KG1 (cell line): ENCODE results near the gene IL1RAPL1.
"Not testable (repeated sequence)": the region's sequence is repeated elsewhere in the genome, so short reads cannot be mapped to it uniquely, and the experiment has no call there.

Experiments used
- DNase-seq: peaks from one replicate; lab custom pipeline; 2025; lab: John Stamatoyannopoulos, UW

Gene IL1RAPL1

GRCh38 chrX:29113221-29113620, 526.0 kb downstream of the IL1RAPL1 start:
- DNase-seq = no peak

- DNase-seq = not testable (repeated sequence)
These were observed 535.6 kb downstream of the IL1RAPL1 start for GRCh38 chrX:29122817-29123216.

- DNase-seq = no peak
These were observed 543.7 kb downstream of the IL1RAPL1 start for GRCh38 chrX:29130905-29131304.

- no peak for DNase-seq
These were observed 549.7 kb downstream of the IL1RAPL1 start for GRCh38 chrX:29136904-29137303.

GRCh38 chrX:29138003-29138402, 550.8 kb downstream of the IL1RAPL1 start:
- no peak for DNase-seq

GRCh38 chrX:29143356-29143755, 556.1 kb downstream of the IL1RAPL1 start:
- no peak for DNase-seq

- DNase-seq = no peak
These were observed 556.5 kb downstream of the IL1RAPL1 start for GRCh38 chrX:29143756-29144155.

- DNase-seq = no peak
These were observed 558.1 kb downstream of the IL1RAPL1 start for GRCh38 chrX:29145316-29145715.

GRCh38 chrX:29148511-29148910, 561.3 kb downstream of the IL1RAPL1 start:
- DNase-seq = no peak

GRCh38 chrX:29155286-29155685, 568.0 kb downstream of the IL1RAPL1 start:
- DNase-seq = no peak

GRCh38 chrX:29172880-29173279, 585.6 kb downstream of the IL1RAPL1 start:
- DNase-seq = no peak

- no peak for DNase-seq
These were observed 600.0 kb downstream of the IL1RAPL1 start for GRCh38 chrX:29187264-29187663.

GRCh38 chrX:29196501-29196900, 609.3 kb downstream of the IL1RAPL1 start:
- no peak for DNase-seq

- no peak for DNase-seq
These were observed 628.0 kb downstream of the IL1RAPL1 start for GRCh38 chrX:29215251-29215650.

- no peak for DNase-seq
These were observed 638.4 kb downstream of the IL1RAPL1 start for GRCh38 chrX:29225670-29226069.

- DNase-seq = no peak
These were observed 642.6 kb downstream of the IL1RAPL1 start for GRCh38 chrX:29229802-29230201.

GRCh38 chrX:29231800-29232199, 644.6 kb downstream of the IL1RAPL1 start:
- DNase-seq = no peak

GRCh38 chrX:29233592-29234183, 646.4 kb downstream of the IL1RAPL1 start:
- DNase-seq = no peak

- no peak for DNase-seq
These were observed 650.7 kb downstream of the IL1RAPL1 start for GRCh38 chrX:29237972-29238371.

GRCh38 chrX:29241809-29242208, 654.6 kb downstream of the IL1RAPL1 start:
- no peak for DNase-seq

- no peak for DNase-seq
These were observed 655.6 kb downstream of the IL1RAPL1 start for GRCh38 chrX:29242856-29243255.

GRCh38 chrX:29243942-29244341, 656.7 kb downstream of the IL1RAPL1 start:
- no peak for DNase-seq

GRCh38 chrX:29254515-29254914, 667.3 kb downstream of the IL1RAPL1 start:
- DNase-seq = no peak

- no peak for DNase-seq
These were observed 670.3 kb downstream of the IL1RAPL1 start for GRCh38 chrX:29257521-29257920.

- no peak for DNase-seq
These were observed 682.1 kb downstream of the IL1RAPL1 start for GRCh38 chrX:29269390-29269789.
